ENCODE measurements around the gene MACROD2.

Gene MACROD2

GRCh38 chr20:15253431-15253830, 1258.1 kb downstream of the MACROD2 start:
- DNase-seq, result no peak

DNA sequence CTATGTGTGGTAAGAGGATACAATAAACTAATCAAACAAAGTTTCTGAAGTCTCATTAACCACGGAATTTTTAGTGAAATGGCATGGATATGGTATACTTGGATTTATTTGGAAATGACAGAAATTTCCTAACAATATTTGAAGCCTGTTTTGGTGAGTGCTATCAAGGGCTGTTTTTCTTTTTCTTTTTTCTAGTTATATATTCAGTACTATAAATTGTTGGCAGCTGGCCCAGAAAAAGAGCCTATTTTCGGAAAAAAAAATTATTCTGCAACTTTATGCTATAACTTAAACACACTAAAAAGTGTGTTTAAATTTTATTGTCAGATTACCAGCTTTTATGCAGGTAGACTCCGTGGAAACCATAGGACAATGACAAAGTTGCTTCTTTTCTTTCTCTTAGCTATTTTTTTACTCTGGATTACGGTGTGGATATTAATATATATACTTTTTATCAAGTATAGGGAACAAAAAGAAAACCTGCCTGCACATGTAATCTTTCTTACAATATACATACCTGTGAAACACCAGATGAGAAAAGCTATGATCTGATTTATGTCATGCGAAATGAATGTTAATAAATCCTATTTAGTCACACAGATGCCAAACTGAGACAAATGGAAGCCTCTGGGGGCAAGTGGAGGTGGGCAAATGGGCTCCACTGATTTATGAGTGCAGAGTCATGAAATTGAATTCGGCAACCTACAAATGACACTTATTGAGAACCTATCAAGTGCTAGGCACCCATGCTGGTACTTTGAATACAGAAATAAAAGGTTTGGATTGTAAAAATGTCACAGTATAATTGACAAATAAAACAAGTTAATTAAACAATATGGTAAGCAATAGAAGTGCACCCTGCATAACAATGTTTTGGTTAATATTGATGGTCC, 1261.6 kb downstream of the MACROD2 start:
- DNase-seq, result no peak

GRCh38 chr20:15257569-15257870, 1262.2 kb downstream of the MACROD2 start:
- no peak for DNase-seq

- no peak for DNase-seq
These were observed 1270.4 kb downstream of the MACROD2 start for GRCh38 chr20:15265581-15266309.

GRCh38 chr20:15267935-15268334, 1272.6 kb downstream of the MACROD2 start:
- DNase-seq, result no peak

- no peak for DNase-seq
These were observed 1282.7 kb downstream of the MACROD2 start for GRCh38 chr20:15278041-15278440.

DNA sequence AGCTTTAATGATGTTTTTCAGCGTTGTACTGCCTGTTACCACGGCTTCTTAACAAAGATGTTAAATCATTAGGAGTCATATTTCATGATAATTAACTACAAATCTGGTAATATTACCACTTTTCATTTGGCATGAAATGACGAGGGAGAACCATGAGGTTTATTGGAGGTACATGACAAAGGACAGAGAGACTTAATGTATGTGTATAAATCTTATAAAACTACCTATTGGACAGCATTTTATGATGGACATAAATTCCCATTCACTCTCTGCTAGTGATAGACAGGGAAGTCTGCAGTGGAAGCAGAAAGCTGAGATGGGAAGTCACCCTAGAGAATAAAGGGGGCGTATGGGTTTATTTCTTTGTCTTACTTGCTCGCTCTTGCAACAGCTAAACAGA, 1292.0 kb downstream of the MACROD2 start:
- DNase-seq, result no peak

GRCh38 chr20:15288106-15288505, 1292.8 kb downstream of the MACROD2 start:
- DNase-seq, result no peak

GRCh38 chr20:15289337-15289736, 1294.0 kb downstream of the MACROD2 start:
- DNase-seq, result no peak

GRCh38 chr20:15292405-15292804, 1297.1 kb downstream of the MACROD2 start:
- no peak for DNase-seq

DNA sequence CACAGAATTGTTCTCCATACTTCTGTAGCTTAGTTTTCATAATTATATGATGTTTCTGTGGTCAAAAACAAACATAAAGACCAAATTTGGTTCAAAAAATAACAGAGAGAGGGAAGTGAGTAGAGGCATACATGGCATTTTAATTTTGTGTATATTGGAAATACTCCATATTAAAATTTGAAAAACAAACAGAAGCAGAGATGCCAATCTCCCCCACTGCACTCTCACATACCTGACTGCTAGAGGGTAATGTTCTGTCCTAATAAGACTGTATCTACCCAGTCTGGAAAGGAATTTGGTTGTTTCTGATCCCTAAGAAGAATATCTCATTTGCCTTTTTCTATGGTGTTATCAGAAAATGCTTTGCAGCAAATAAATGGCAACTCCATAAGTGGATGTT, 1301.1 kb downstream of the MACROD2 start:
- no peak for DNase-seq

DNA sequence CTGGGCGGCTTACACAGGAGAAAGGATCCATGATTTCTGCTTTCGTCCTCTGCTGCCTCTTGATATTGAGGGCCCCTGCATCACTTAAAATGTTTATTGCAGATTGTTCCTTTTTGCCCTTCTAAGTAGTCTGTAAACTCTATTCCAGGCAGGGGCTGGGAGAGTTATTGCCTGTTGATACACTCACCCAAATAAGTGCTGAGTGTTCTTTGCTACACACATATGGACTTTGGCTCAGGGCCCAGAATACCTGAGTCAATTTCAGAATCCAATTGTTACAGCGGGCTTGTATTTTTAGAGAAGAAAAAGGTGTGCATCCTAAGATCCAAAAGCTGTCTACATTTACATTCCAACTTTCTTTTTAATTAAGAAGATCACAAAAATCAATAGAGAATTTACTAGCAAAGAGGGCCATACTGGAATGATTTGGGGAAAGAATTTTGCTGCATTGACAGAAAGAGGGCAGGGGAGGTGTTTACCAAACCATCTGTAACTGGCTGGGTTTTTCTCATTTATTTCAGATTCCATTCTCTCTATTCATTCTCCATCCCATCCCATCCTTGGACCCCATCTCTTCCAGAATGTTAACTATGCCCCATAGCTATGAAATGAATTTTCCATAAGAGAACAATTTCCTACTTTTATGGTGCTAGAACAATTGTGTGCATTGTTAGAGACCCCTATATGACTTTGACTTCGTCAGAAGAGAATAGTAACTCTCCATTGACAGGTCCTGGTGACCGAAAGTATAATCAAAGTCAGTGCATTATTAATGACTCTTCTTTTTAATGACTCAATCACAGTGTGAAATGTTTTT, 1302.0 kb downstream of the MACROD2 start:
- DNase-seq, result peak; percentile 16 to 41

DNA sequence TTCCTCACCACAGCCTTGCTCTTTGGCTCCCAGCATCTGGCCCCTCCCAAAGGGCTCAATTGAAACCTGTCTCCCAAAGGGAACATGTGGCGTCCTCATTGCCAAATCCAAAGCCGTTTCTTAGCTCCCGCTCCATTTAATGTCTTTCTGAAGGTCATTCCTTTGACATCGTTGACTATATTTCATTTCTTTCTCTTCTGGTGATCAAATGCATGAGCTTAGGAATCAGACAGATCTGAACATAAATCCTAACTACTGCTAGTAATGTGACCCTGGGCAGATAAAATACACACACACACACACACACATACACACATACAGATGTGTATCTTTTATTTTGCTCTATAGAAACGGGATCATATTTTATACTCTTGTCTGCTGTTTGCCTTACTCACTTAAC, 1306.8 kb downstream of the MACROD2 start:
- DNase-seq, result no peak

GRCh38 chr20:15310361-15310760, 1315.0 kb downstream of the MACROD2 start:
- DNase-seq, result no peak

DNA sequence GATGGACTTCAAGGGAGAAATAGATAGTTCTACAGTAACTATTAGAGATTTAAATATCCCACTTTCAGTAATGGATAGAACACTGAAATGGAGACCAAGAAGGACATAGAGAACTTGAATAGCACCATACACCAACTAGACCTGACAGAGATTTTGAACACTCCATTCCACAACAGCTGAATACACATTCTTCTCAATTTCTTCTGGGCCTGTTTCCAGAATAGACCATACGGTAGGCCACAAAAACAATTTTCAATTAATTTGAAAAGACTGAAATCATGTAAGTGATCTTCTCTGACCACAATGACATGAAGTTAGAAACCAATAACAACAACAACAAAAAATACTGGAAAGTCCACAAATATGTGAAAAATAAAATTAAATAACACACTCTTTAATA, 1321.2 kb downstream of the MACROD2 start:
- DNase-seq, result no peak

DNA sequence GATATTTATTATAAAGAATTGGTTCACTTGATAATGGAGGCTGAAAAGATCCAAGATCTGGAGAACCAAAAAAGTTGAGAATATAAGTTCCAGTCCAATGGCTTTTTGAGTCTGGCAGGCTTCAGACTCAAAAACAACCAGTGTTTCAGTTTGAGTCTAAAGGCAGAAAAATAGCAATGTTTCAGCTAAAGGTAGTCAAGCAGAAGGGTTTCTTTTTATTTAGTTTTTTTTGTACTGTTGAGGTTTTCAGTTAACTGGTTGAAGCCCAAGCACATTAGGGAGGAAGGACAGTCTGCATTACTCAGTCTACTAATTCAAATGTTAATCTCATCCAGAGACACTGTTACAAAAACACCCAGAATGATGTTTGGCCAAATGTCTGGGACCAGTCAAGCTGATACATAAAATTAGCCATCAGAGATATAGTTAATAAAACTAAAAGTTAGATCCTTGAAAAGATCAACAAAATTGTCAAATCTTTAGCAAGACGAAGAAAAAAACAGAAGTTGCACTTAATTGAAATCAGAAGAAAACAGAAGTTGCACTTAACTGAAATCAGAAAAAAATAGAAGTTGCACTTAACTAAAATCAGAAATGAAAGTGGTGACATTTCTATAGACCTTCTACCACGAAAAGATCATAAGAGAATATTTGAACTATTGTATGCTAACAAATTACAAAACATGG, 1322.4 kb downstream of the MACROD2 start:
- no peak for DNase-seq

GRCh38 chr20:15318682-15319081, 1323.4 kb downstream of the MACROD2 start:
- DNase-seq, result no peak

GRCh38 chr20:15319439-15319838, 1324.1 kb downstream of the MACROD2 start:
- no peak for DNase-seq

GRCh38 chr20:15320941-15321340, 1325.6 kb downstream of the MACROD2 start:
- no peak for DNase-seq

- DNase-seq, result no peak
These were observed 1331.8 kb downstream of the MACROD2 start for GRCh38 chr20:15327123-15327522.

DNA sequence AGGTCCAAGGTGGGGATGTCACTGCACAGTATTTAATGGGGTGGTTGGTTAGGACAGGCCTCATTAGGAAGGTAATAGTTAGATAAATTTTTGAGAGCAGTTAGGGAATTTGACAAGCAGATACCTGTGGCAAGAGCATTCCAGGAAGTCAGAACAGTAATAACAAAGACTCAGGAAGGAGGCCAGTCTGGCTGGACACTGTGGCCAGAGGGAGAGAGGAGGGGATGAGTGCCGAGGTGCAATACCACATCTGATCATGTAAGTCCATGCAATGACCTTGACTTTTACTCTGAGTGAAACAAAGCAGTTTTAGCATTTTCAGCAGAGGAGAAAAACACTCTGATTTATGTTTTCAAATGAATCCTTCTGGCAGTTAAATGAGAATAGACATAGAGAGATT, 1332.8 kb downstream of the MACROD2 start:
- DNase-seq, result no peak

- DNase-seq, result no peak
These were observed 1337.4 kb downstream of the MACROD2 start for GRCh38 chr20:15332711-15333160.

- no peak for DNase-seq
These were observed 1337.9 kb downstream of the MACROD2 start for GRCh38 chr20:15333170-15333569.
